ENCODE data around the gene SPOCK1. TPM values are rescaled to one million over a fixed set of nuclear protein-coding genes. Genes with fewer than 3 reads are reported as not detected.

SPOCK1 gene
- total RNA-seq, 1 experiment from 2014 or later = 23.9 TPM

DNA sequence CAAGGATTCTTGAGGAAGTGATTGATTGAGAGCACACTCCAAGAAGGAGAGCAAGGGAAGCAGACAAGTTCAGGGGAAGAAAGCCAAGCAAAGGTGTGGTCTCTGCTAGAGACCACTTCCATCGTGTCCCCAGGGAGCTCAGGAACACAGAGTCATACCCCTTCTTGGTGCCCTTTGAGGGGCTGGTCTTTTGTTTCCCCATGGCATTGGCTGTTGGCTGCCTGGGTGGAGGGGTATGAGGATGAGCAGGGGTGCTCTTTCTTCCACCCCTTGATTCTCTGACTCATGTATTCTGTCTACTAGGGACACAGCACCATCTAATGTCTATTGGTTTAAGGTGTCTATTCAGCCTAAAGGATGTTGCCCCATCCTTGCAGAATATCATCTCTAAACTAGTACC lies 11.5 kb upstream of the SPOCK1 start:
- H3K4me3 ChIP-seq = no peak overlapping the region
- ChIA-PET CTCF (no interaction called here), POLR2A (ENCODE audit: unreplicated experiment) (no interaction called here)
- no peak for TF ChIP-seq EZH2 (IDR thresholded peaks at IDR 0.05; ENCODE audit: low read depth)
- TF ChIP-seq, protein P1, sequence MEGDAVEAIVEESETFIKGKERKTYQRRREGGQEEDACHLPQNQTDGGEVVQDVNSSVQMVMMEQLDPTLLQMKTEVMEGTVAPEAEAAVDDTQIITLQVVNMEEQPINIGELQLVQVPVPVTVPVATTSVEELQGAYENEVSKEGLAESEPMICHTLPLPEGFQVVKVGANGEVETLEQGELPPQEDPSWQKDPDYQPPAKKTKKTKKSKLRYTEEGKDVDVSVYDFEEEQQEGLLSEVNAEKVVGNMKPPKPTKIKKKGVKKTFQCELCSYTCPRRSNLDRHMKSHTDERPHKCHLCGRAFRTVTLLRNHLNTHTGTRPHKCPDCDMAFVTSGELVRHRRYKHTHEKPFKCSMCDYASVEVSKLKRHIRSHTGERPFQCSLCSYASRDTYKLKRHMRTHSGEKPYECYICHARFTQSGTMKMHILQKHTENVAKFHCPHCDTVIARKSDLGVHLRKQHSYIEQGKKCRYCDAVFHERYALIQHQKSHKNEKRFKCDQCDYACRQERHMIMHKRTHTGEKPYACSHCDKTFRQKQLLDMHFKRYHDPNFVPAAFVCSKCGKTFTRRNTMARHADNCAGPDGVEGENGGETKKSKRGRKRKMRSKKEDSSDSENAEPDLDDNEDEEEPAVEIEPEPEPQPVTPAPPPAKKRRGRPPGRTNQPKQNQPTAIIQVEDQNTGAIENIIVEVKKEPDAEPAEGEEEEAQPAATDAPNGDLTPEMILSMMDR (conservative IDR thresholded peaks at IDR 0.05) = no peak
- H3F3A ChIP-seq (ENCODE audit: insufficient read depth, low read depth) = no peaks in the 10 kb centered on the region
- no peaks in the 10 kb centered on the region for H3K36me3 ChIP-seq (ENCODE audit: low read depth)
- H3K9me3 ChIP-seq (ENCODE audit: insufficient read depth, low read depth) = 0 out of 2 replicates have a peak, but pooled peaks cover 7% of the 10 kb centered on the region
- H4K20me1 ChIP-seq (ENCODE audit: insufficient read depth) = no peaks in the 10 kb centered on the region
- H3K79me2 ChIP-seq (ENCODE audit: low read depth) = no peaks in the 10 kb centered on the region
- no peaks in the 10 kb centered on the region for H3K27me3 ChIP-seq (ENCODE audit: insufficient read depth, low read depth)
- no peaks in the 10 kb centered on the region for H3K9me2 ChIP-seq (ENCODE audit: insufficient read depth)
- DNase-seq = no peak
- no TSS peak for BruUV-seq (replicated peaks)
- H3K4me2 ChIP-seq = no peak overlapping the region
- intact Hi-C loops (cut with micrococcal nuclease; ENCODE audit: unreplicated experiment) = no loop called here
- no peak overlapping the region for H2AFZ ChIP-seq
- no peaks in the 10 kb centered on the region for H3K4me1 ChIP-seq (replicated peaks; ENCODE audit: insufficient read depth)
- H3K27ac ChIP-seq = no peak overlapping the region

GRCh38 chr5:137507150-137507549 lies 8.0 kb upstream of the SPOCK1 start:
- TF ChIP-seq, protein P1 (conservative IDR thresholded peaks at IDR 0.05) = no peak
- TF ChIP-seq EZH2 (IDR thresholded peaks at IDR 0.05; ENCODE audit: low read depth) = no peak
- ChIA-PET POLR2A (ENCODE audit: unreplicated experiment) (no interaction called here), CTCF (no interaction called here)
- no peaks in the 10 kb centered on the region for H3F3A ChIP-seq (ENCODE audit: insufficient read depth, low read depth)
- no peaks in the 10 kb centered on the region for H3K4me1 ChIP-seq (replicated peaks; ENCODE audit: insufficient read depth)
- 0 out of 2 replicates have a peak, but pooled peaks cover 7% of the 10 kb centered on the region for H3K9me3 ChIP-seq (ENCODE audit: insufficient read depth, low read depth)
- no peak for DNase-seq
- no peak overlapping the region for H3K4me3 ChIP-seq
- no peaks in the 10 kb centered on the region for H4K20me1 ChIP-seq (ENCODE audit: insufficient read depth)
- intact Hi-C loops (cut with micrococcal nuclease; ENCODE audit: unreplicated experiment) = no loop called here
- no TSS peak for BruUV-seq (replicated peaks)
- H3K27me3 ChIP-seq (ENCODE audit: insufficient read depth, low read depth) = no peaks in the 10 kb centered on the region
- no peaks in the 10 kb centered on the region for H3K79me2 ChIP-seq (ENCODE audit: low read depth)
- H3K4me2 ChIP-seq = no peak overlapping the region
- H3K36me3 ChIP-seq (ENCODE audit: low read depth) = no peaks in the 10 kb centered on the region
- no peak overlapping the region for H3K27ac ChIP-seq
- H2AFZ ChIP-seq = no peak overlapping the region
- no peaks in the 10 kb centered on the region for H3K9me2 ChIP-seq (ENCODE audit: insufficient read depth)

- H3K4me3 ChIP-seq = no peak overlapping the region
- no peak overlapping the region for H3K27ac ChIP-seq
- no peaks in the 10 kb centered on the region for H4K20me1 ChIP-seq (ENCODE audit: insufficient read depth)
- no peaks in the 10 kb centered on the region for H3K79me2 ChIP-seq (ENCODE audit: low read depth)
- H3K4me2 ChIP-seq = no peak overlapping the region
- H3K4me1 ChIP-seq (replicated peaks; ENCODE audit: insufficient read depth) = no peaks in the 10 kb centered on the region
- BruUV-seq (replicated peaks) = no TSS peak
- no peak for DNase-seq
- no peaks in the 10 kb centered on the region for H3K36me3 ChIP-seq (ENCODE audit: low read depth)
- no peaks in the 10 kb centered on the region for H3K27me3 ChIP-seq (ENCODE audit: insufficient read depth, low read depth)
- 0 out of 2 replicates have a peak, but pooled peaks cover under 1% of the 10 kb centered on the region for H3K9me3 ChIP-seq (ENCODE audit: insufficient read depth, low read depth)
- H3K9me2 ChIP-seq (ENCODE audit: insufficient read depth) = no peaks in the 10 kb centered on the region
- H2AFZ ChIP-seq = no peak overlapping the region
- TF ChIP-seq EZH2 (IDR thresholded peaks at IDR 0.05; ENCODE audit: low read depth) = no peak
- TF ChIP-seq, protein P1 (conservative IDR thresholded peaks at IDR 0.05) = no peak
- ChIA-PET CTCF (no interaction called here), POLR2A (ENCODE audit: unreplicated experiment) (no interaction called here)
- intact Hi-C loops (cut with micrococcal nuclease; ENCODE audit: unreplicated experiment) = no loop called here
- H3F3A ChIP-seq (ENCODE audit: insufficient read depth, low read depth) = no peaks in the 10 kb centered on the region
These were observed 7.2 kb upstream of the SPOCK1 start for GRCh38 chr5:137506296-137506695.

Measured in PC-9 (cell line).